GM23338 (cell line): ENCODE measurements around the gene MRGPRE. TPM values are rescaled to one million over a fixed set of nuclear protein-coding genes. Genes with fewer than 3 reads are reported as not detected.

Experiments used
- ATAC-seq: fragments of 200-7000 bp; cut with Tn5 transposase; 3 replicates; pipeline ENCODE4 v1.9.1; 2020
- DNase-seq: peaks from one replicate; pipeline ENCODE4 v3.0.0-alpha.2; 2015; ENCODE audit warnings: low spot score
- H2AFZ ChIP-seq: fragments of 200-600 bp; sonication (generic); 2 replicates; pipeline ENCODE4 v1.8.0; 2016; ENCODE audit warnings: antibody characterized with exemption, mild to moderate bottlenecking, moderate library complexity
- H3F3A ChIP-seq: fragments of 200-600 bp; sonication (generic); replicated peaks from 2 replicates; pipeline ENCODE4 v1.8.0; 2017; ENCODE audit warnings: antibody characterized with exemption, mixed run types, low read depth
- H3K27ac ChIP-seq: fragments of 200-600 bp; sonication (generic); 2 replicates; pipeline ENCODE4 v1.6.1; 2016; ENCODE audit warnings: low read depth
- H3K27me3 ChIP-seq: fragments of 200-600 bp; sonication (generic); 2 replicates; pipeline ENCODE4 v1.8.0; 2016; ENCODE audit warnings: mild to moderate bottlenecking, mixed run types, moderate library complexity; ENCODE audit not compliant: insufficient read depth
- H3K36me3 ChIP-seq: fragments of 200-600 bp; sonication (generic); 2 replicates; pipeline ENCODE4 v1.8.0; 2016; ENCODE audit warnings: mild to moderate bottlenecking; ENCODE audit not compliant: insufficient read depth
- H3K4me1 ChIP-seq: fragments of 200-600 bp; sonication (generic); 2 replicates; pipeline ENCODE4 v1.8.0; 2016; ENCODE audit warnings: mild to moderate bottlenecking, moderate library complexity; ENCODE audit not compliant: insufficient read depth
- H3K4me2 ChIP-seq: fragments of 200-600 bp; sonication (generic); 2 replicates; pipeline ENCODE4 v1.7.1; 2017; ENCODE audit warnings: mixed run types
- H3K4me3 ChIP-seq: fragments of 200-600 bp; sonication (generic); 2 replicates; pipeline ENCODE4 v1.6.1; 2016; ENCODE audit warnings: mixed run types
- H3K79me2 ChIP-seq: fragments of 200-600 bp; sonication (generic); replicated peaks from 2 replicates; pipeline ENCODE4 v1.8.0; 2017; ENCODE audit warnings: mild to moderate bottlenecking; ENCODE audit not compliant: insufficient read depth
- H3K9me2 ChIP-seq: fragments of 200-600 bp; sonication (generic); 2 replicates; pipeline ENCODE4 v1.8.0; 2017; ENCODE audit not compliant: insufficient read depth
- H4K20me1 ChIP-seq: fragments of 200-600 bp; sonication (generic); replicated peaks from 2 replicates; pipeline ENCODE4 v1.8.0; 2017; ENCODE audit warnings: mild to moderate bottlenecking; ENCODE audit not compliant: insufficient read depth
- H3K27ac Mint-ChIP-seq: 2 replicates; pipeline ENCODE4 v1.8.0; 2020; ENCODE audit warnings: inconsistent platforms, mild to moderate bottlenecking, moderate library complexity, mixed read lengths
- H3K27me3 Mint-ChIP-seq: 3 replicates; pipeline ENCODE4 v1.8.0; 2022; ENCODE audit warnings: low read depth, mild to moderate bottlenecking, moderate library complexity, mixed read lengths, inconsistent platforms; ENCODE audit not compliant: insufficient read depth, poor library complexity
- H3K36me3 Mint-ChIP-seq: 3 replicates; pipeline ENCODE4 v1.8.0; 2021; ENCODE audit warnings: low read depth, mild to moderate bottlenecking, inconsistent platforms, moderate library complexity, mixed read lengths
- H3K4me1 Mint-ChIP-seq: 3 replicates; pipeline ENCODE4 v1.8.0; 2020; ENCODE audit warnings: mild to moderate bottlenecking, inconsistent platforms, mixed read lengths
- H3K4me3 Mint-ChIP-seq: 3 replicates; pipeline ENCODE4 v1.8.0; 2021; ENCODE audit warnings: moderate library complexity, mild to moderate bottlenecking, inconsistent platforms, mixed read lengths
- H3K9me3 Mint-ChIP-seq: 3 replicates; pipeline ENCODE4 v1.8.0; 2020; ENCODE audit warnings: moderate library complexity, mild to moderate bottlenecking, inconsistent platforms, mixed read lengths
- CREB1 ChIP-seq: fragments of 250-450 bp; sonication (Bioruptor Pico); IDR thresholded peaks from 2 replicates; pipeline ENCODE4 v1.5.0; 2020; ENCODE audit warnings: low read depth, mild to moderate bottlenecking, moderate library complexity
- CTCF ChIP-seq, 2 experiments: fragments of 200-600 bp in 1 of 2; sonication (generic) in 1 of 2; conservative IDR thresholded peaks; 2 replicates each; pipeline versions ENCODE4 v1.5.1 to v1.6.1; 2016 to 2017; ENCODE audit warnings: antibody characterized with exemption in 2 of 2, low read depth in 2 of 2, mild to moderate bottlenecking in 2 of 2, moderate library complexity in 1 of 2
- EZH2 ChIP-seq: fragments of 200-600 bp; sonication (generic); IDR thresholded peaks from one replicate; pipeline ENCODE4 v1.8.0; 2017; ENCODE audit warnings: antibody characterized with exemption, mild to moderate bottlenecking, low read depth; ENCODE audit not compliant: unreplicated experiment
- JUNB ChIP-seq: IDR thresholded peaks from one replicate; pipeline ENCODE4 v1.6.1; 2016; ENCODE audit warnings: antibody characterized with exemption; ENCODE audit not compliant: unreplicated experiment
- NANOG ChIP-seq: IDR thresholded peaks from 2 replicates; pipeline ENCODE4 v1.6.1; 2016; ENCODE audit warnings: antibody characterized with exemption, borderline replicate concordance
- POLR2AphosphoS5 ChIP-seq: IDR thresholded peaks from 2 replicates; pipeline ENCODE4 v1.6.1; 2016; ENCODE audit warnings: antibody characterized with exemption, low read depth
- REST ChIP-seq: IDR thresholded peaks from one replicate; pipeline ENCODE4 v1.6.1; 2018; ENCODE audit warnings: antibody characterized with exemption; ENCODE audit not compliant: unreplicated experiment
- ZNF114 ChIP-seq: fragments of 250-450 bp; sonication (Bioruptor Pico); IDR thresholded peaks from 2 replicates; pipeline ENCODE4 v1.5.0; 2020; ENCODE audit warnings: mild to moderate bottlenecking, moderate library complexity
- ZNF331 ChIP-seq: fragments of 250-450 bp; sonication (Bioruptor Pico); IDR thresholded peaks from 2 replicates; pipeline ENCODE4 v1.5.0; 2020; ENCODE audit warnings: low read depth, mild to moderate bottlenecking, moderate library complexity
- ZNF462 ChIP-seq: fragments of 250-450 bp; sonication (Bioruptor Pico); IDR thresholded peaks from 2 replicates; pipeline ENCODE4 v1.5.0; 2020; ENCODE audit warnings: mild to moderate bottlenecking, moderate library complexity
- polyA plus RNA-seq: library from polyadenylated mRNA; unstranded; fragments of >200 nt; fragmentation: Nextera tagmentation; extraction: Ambion mirVana; gene quantifications from 2 replicates; pipeline ENCODE4 v1.2.1, GENCODE V29; 2016
- total RNA-seq: library from RNA; depleted of rRNA; stranded (reverse); fragments of >200 nt; shearing (Covaris generic); gene quantifications from 2 replicates; pipeline ENCODE4 v1.2.3, GENCODE V29; 2014

Gene MRGPRE
- total and polyA plus RNA-seq, 2 experiments from 2014 or later = not detected

GRCh38 chr11:3201677-3202181 is 30.5 kb downstream of the MRGPRE start:
- no peak for DNase-seq
- H3K4me3 Mint-ChIP-seq = no peak overlapping the region

More at GRCh38 chr11:3201677-3202181, 30.5 kb downstream of the MRGPRE start:
- Mint-ChIP-seq H3K4me1 (peaks cover 3% of the 10 kb centered on the region; the same call in 1 of the 3 replicates), H3K36me3 (no peaks in the 10 kb centered on the region), H3K9me3 (no peaks in the 10 kb centered on the region), H3K27ac (no peak overlapping the region), H3K27me3 (peaks cover 36% of the 10 kb centered on the region)
- no peaks in the 10 kb centered on the region for H3K9me2 ChIP-seq
- H3K4me3 ChIP-seq = no peak overlapping the region
- no peak for ATAC-seq
- H3K4me2 ChIP-seq = no peak overlapping the region
- TF ChIP-seq CTCF (conservative IDR thresholded peaks at IDR 0.05; ENCODE audit: low read depth in 2 of 2) (no peak), EZH2 (no peak), REST (no peak), ZNF331 (no peak), POLR2AphosphoS5 (no peak), NANOG (no peak), CREB1 (CRISPR knock-in tag) (no peak), ZNF114 (no peak), ZNF462 (CRISPR knock-in tag) (no peak), JUNB (no peak)
- H3K27ac ChIP-seq = no peak overlapping the region
- H3K36me3 ChIP-seq = no peaks in the 10 kb centered on the region
- no peaks in the 10 kb centered on the region for H3K79me2 ChIP-seq
- H3F3A ChIP-seq = no peaks in the 10 kb centered on the region
- no peak overlapping the region for H2AFZ ChIP-seq
- no peaks in the 10 kb centered on the region for H3K4me1 ChIP-seq
- H4K20me1 ChIP-seq = no peaks in the 10 kb centered on the region
- peaks cover 33% of the 10 kb centered on the region for H3K27me3 ChIP-seq
